ENCODE results near the gene IFRD1. TPM values are rescaled to one million over a fixed set of nuclear protein-coding genes. Genes with fewer than 3 reads are reported as not detected.
A peak's percentile ranks its signal among the peaks of the same experiment; 100 is the strongest.
"Not testable (repeated sequence)": the region's sequence is repeated elsewhere in the genome, so short reads cannot be mapped to it uniquely, and the experiment has no call there.

IFRD1 gene
- total RNA-seq, 1 experiment from 2014 or later, result 78.8 TPM

DNA sequence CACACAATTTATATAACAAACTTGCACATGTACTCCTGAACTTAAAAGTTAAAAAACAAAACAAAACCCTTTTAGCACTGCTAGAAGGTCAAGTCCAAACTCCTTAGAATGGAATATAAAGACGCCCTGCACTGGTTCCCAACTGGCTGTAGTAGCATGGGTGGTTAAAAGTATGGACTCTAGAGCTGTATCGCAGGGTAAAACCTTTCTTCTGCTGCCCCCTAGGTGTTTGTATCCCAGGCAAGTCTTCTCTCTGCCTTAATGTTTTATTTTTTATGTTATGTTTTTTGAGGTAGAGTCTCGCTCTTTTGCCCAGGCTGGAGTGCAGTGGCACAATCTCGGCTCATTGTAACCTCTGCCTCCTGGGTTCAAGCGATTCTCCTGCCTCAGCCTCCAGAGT is 65.7 kb downstream of the IFRD1 start:
- Histone ChIP-seq H3K36me3 (ENCODE audit: control insufficient read depth, insufficient read depth, low read length) (no peaks in the 10 kb centered on the region), H3K9me3 (no peaks in the 10 kb centered on the region), H3K4me1 (no peaks in the 10 kb centered on the region), H3K27me3 (replicated peaks; ENCODE audit: control insufficient read depth, insufficient read depth, low read length) (no peaks in the 10 kb centered on the region), H3K4me3 (ENCODE audit: low read depth, low read length) (no peak overlapping the region)
- DNase-seq, result no peak
- POLR2A ChIA-PET, result no interaction called here
- CTCF ChIA-PET, result no interaction called here
- intact Hi-C loops (cut with micrococcal nuclease; ENCODE audit: unreplicated experiment), result no loop called here
- Mint-ChIP-seq H3K9me3 (ENCODE audit: unreplicated experiment) (no peaks in the 10 kb centered on the region), H3K4me1 (ENCODE audit: low read depth, unreplicated experiment) (peaks cover 6% of the 10 kb centered on the region), H3K27me3 (ENCODE audit: insufficient read depth, unreplicated experiment) (peaks cover 19% of the 10 kb centered on the region), H3K27ac (ENCODE audit: unreplicated experiment) (no peak overlapping the region), H3K36me3 (ENCODE audit: insufficient read depth, unreplicated experiment) (no peaks in the 10 kb centered on the region), H3K4me3 (ENCODE audit: unreplicated experiment) (no peak overlapping the region)
- no TSS peak for BruUV-seq (replicated peaks)
- TF ChIP-seq, protein P1, sequence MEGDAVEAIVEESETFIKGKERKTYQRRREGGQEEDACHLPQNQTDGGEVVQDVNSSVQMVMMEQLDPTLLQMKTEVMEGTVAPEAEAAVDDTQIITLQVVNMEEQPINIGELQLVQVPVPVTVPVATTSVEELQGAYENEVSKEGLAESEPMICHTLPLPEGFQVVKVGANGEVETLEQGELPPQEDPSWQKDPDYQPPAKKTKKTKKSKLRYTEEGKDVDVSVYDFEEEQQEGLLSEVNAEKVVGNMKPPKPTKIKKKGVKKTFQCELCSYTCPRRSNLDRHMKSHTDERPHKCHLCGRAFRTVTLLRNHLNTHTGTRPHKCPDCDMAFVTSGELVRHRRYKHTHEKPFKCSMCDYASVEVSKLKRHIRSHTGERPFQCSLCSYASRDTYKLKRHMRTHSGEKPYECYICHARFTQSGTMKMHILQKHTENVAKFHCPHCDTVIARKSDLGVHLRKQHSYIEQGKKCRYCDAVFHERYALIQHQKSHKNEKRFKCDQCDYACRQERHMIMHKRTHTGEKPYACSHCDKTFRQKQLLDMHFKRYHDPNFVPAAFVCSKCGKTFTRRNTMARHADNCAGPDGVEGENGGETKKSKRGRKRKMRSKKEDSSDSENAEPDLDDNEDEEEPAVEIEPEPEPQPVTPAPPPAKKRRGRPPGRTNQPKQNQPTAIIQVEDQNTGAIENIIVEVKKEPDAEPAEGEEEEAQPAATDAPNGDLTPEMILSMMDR (IDR thresholded peaks at IDR 0.05; ENCODE audit: insufficient read depth in 1 of 2, low read depth in 1 of 2, low read length in 1 of 2, severe bottlenecking in 1 of 2, unreplicated experiment in 1 of 2), result no peak

DNA sequence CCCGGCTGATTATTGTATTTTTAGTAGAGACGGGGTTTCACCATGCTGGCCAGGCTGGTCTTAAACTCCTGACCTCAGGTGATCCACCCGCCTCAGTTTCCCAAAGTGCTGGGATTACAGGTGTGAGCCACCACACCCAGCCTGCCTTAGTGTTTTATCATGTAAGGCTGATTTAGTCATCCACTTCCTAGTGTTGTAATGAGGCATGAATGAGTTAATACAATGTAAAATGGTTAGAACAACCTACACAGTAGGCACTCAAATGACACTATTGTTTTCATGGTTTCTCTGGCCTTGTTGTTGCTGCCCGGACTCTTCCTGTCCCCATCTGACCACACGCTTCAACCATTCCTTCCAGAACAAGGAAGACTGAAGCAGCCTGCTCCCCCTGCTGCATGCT is 66.2 kb downstream of the IFRD1 start:
- H3K36me3 ChIP-seq (ENCODE audit: control insufficient read depth, insufficient read depth, low read length); BruUV-seq (replicated peaks); H3K4me1 ChIP-seq; H3K27me3 ChIP-seq (replicated peaks; ENCODE audit: control insufficient read depth, insufficient read depth, low read length); H3K4me3 Mint-ChIP-seq (ENCODE audit: unreplicated experiment); H3K27ac Mint-ChIP-seq (ENCODE audit: unreplicated experiment); CTCF ChIA-PET; H3K9me3 Mint-ChIP-seq (ENCODE audit: unreplicated experiment); H3K4me3 ChIP-seq (ENCODE audit: low read depth, low read length); H3K4me1 Mint-ChIP-seq (ENCODE audit: low read depth, unreplicated experiment); DNase-seq; H3K36me3 Mint-ChIP-seq (ENCODE audit: insufficient read depth, unreplicated experiment); H3K9me3 ChIP-seq; POLR2A ChIA-PET; intact Hi-C loops (cut with micrococcal nuclease; ENCODE audit: unreplicated experiment): not testable (repeated sequence)
- peaks cover 19% of the 10 kb centered on the region for H3K27me3 Mint-ChIP-seq (ENCODE audit: insufficient read depth, unreplicated experiment)
- TF ChIP-seq, protein P1 (IDR thresholded peaks at IDR 0.05; ENCODE audit: insufficient read depth in 1 of 2, low read depth in 1 of 2, low read length in 1 of 2, severe bottlenecking in 1 of 2, unreplicated experiment in 1 of 2), result peak in 1 of 2 experiments; percentile 11

DNA sequence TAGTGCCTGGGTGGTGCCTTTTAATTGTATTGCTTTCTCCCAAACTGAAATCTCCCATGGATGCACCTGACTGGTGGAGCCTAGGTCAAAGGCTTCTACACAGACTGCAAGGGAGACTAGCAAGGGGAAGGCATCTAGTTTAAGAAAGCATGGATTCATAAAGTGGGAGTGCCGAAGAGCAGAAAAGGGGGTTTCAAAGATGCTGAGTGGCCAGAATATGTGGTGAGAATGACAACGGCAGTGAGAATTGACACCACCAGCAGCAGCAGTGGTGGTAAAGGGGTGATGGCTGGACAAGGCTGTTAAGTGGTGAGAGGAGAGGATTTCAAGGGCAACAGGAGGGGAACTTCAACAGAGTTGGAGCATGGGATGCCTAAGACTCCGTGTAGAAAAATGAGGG is 67.2 kb downstream of the IFRD1 start:
- DNase-seq, result no peak
- TF ChIP-seq, protein P1 (IDR thresholded peaks at IDR 0.05; ENCODE audit: insufficient read depth in 1 of 2, low read depth in 1 of 2, low read length in 1 of 2, severe bottlenecking in 1 of 2, unreplicated experiment in 1 of 2), result no peak
- H3K4me3 ChIP-seq (ENCODE audit: low read depth, low read length), result no peak overlapping the region
- Mint-ChIP-seq H3K4me3 (ENCODE audit: unreplicated experiment) (no peak overlapping the region), H3K9me3 (ENCODE audit: unreplicated experiment) (no peaks in the 10 kb centered on the region), H3K36me3 (ENCODE audit: insufficient read depth, unreplicated experiment) (no peaks in the 10 kb centered on the region), H3K4me1 (ENCODE audit: low read depth, unreplicated experiment) (peaks cover 6% of the 10 kb centered on the region), H3K27ac (ENCODE audit: unreplicated experiment) (no peak overlapping the region), H3K27me3 (ENCODE audit: insufficient read depth, unreplicated experiment) (peaks cover 22% of the 10 kb centered on the region)
- H3K9me3 ChIP-seq, result no peaks in the 10 kb centered on the region
- no peaks in the 10 kb centered on the region for H3K27me3 ChIP-seq (replicated peaks; ENCODE audit: control insufficient read depth, insufficient read depth, low read length)
- CTCF ChIA-PET, result no interaction called here
- POLR2A ChIA-PET, result no interaction called here
- intact Hi-C loops (cut with micrococcal nuclease; ENCODE audit: unreplicated experiment), result no loop called here
- no peaks in the 10 kb centered on the region for H3K36me3 ChIP-seq (ENCODE audit: control insufficient read depth, insufficient read depth, low read length)
- no peaks in the 10 kb centered on the region for H3K4me1 ChIP-seq
- BruUV-seq (replicated peaks), result no TSS peak

Data from Caco-2 (cell line).